Osteoblast (primary cell): Measurements from ENCODE around the gene BCAS3. TPM values are rescaled to one million over a fixed set of nuclear protein-coding genes. Genes with fewer than 3 reads are reported as not detected.

Experiments used
- DNase-seq: peaks from one replicate; pipeline ENCODE4 v3.0.0; 2011; ENCODE audit warnings: low spot score, mixed read lengths; ENCODE audit not compliant: insufficient read length; ENCODE audit errors: missing footprints
- H2AFZ ChIP-seq: 2 replicates; pipeline ENCODE4 v1.6.0; 2011; ENCODE audit warnings: mild to moderate bottlenecking, low read length
- H3K27ac ChIP-seq: 2 replicates; pipeline ENCODE4 v1.5.1; 2011; ENCODE audit warnings: mild to moderate bottlenecking, low read depth, low read length, moderate library complexity
- H3K27me3 ChIP-seq: 2 replicates; pipeline ENCODE4 v1.6.0; 2012; ENCODE audit warnings: mild to moderate bottlenecking, control low read depth, inconsistent platforms, low read length, moderate library complexity; ENCODE audit not compliant: insufficient read depth
- H3K36me3 ChIP-seq: 2 replicates; pipeline ENCODE4 v1.5.1; 2011; ENCODE audit warnings: mild to moderate bottlenecking, low read length, control low read depth, moderate library complexity; ENCODE audit not compliant: insufficient read depth
- H3K4me1 ChIP-seq: 2 replicates; pipeline ENCODE4 v1.5.1; 2011; ENCODE audit warnings: mild to moderate bottlenecking, low read length, control low read depth, moderate library complexity; ENCODE audit not compliant: insufficient read depth
- H3K4me2 ChIP-seq: 2 replicates; pipeline ENCODE4 v1.6.0; 2011; ENCODE audit warnings: mild to moderate bottlenecking, low read length; ENCODE audit not compliant: insufficient read depth
- H3K4me3 ChIP-seq: fragments of 200-600 bp; sonication (generic); 3 replicates; pipeline ENCODE4 v1.5.1; 2012; ENCODE audit warnings: mild to moderate bottlenecking, low read length, inconsistent platforms; ENCODE audit not compliant: insufficient read depth
- H3K79me2 ChIP-seq: 2 replicates; pipeline ENCODE4 v1.6.0; 2012; ENCODE audit warnings: mild to moderate bottlenecking, low read length, control low read depth, inconsistent platforms; ENCODE audit not compliant: insufficient read depth
- H3K9me3 ChIP-seq: 2 replicates; pipeline ENCODE4 v1.5.1; 2011; ENCODE audit warnings: low read depth, low read length, control low read depth
- H4K20me1 ChIP-seq: 2 replicates; pipeline ENCODE4 v1.6.0; 2012; ENCODE audit warnings: mild to moderate bottlenecking, low read length, control low read depth; ENCODE audit not compliant: insufficient read depth
- CTCF ChIP-seq: IDR thresholded peaks from 2 replicates; pipeline ENCODE4 v1.5.1; 2011; ENCODE audit warnings: mild to moderate bottlenecking, low read depth, low read length, moderate library complexity; ENCODE audit errors: extremely low read depth
- total RNA-seq: library from RNA; depleted of rRNA; stranded (reverse); fragments of >200 nt; gene quantifications from 2 replicates; pipeline ENCODE4 v1.2.3, GENCODE V29; 2012

Gene BCAS3
- total RNA-seq, 1 donor: 31.5 TPM

GRCh38 chr17:61422116-61422799, 744.6 kb downstream of the BCAS3 start:
- H3K27ac ChIP-seq: no peak overlapping the region
- no peak overlapping the region for H3K4me2 ChIP-seq
- H3K79me2 ChIP-seq: no peaks in the 10 kb centered on the region
- H3K4me1 ChIP-seq: peaks cover 8% of the 10 kb centered on the region
- no peak for TF ChIP-seq CTCF
- H3K4me3 ChIP-seq: no peak overlapping the region
- no peak overlapping the region for H2AFZ ChIP-seq
- H3K27me3 ChIP-seq: peaks cover 31% of the 10 kb centered on the region
- no peak for DNase-seq
- no peaks in the 10 kb centered on the region for H4K20me1 ChIP-seq
- H3K9me3 ChIP-seq: no peaks in the 10 kb centered on the region
- no peaks in the 10 kb centered on the region for H3K36me3 ChIP-seq

GRCh38 chr17:61422869-61423268, 745.2 kb downstream of the BCAS3 start:
- Histone ChIP-seq H3K4me3 (no peak overlapping the region), H2AFZ (no peak overlapping the region), H3K36me3 (no peaks in the 10 kb centered on the region), H3K4me1 (peaks cover 6% of the 10 kb centered on the region), H3K9me3 (no peaks in the 10 kb centered on the region), H3K27ac (no peak overlapping the region), H3K79me2 (no peaks in the 10 kb centered on the region), H3K27me3 (peaks cover 31% of the 10 kb centered on the region), H3K4me2 (no peak overlapping the region), H4K20me1 (no peaks in the 10 kb centered on the region)
- DNase-seq: no peak
- no peak for TF ChIP-seq CTCF

- no peak overlapping the region for H3K4me3 ChIP-seq
- no peaks in the 10 kb centered on the region for H4K20me1 ChIP-seq
- TF ChIP-seq CTCF: no peak
- no peaks in the 10 kb centered on the region for H3K79me2 ChIP-seq
- no peaks in the 10 kb centered on the region for H3K36me3 ChIP-seq
- peaks cover 30% of the 10 kb centered on the region for H3K27me3 ChIP-seq
- peaks cover 5% of the 10 kb centered on the region for H3K4me1 ChIP-seq
- H3K4me2 ChIP-seq: no peak overlapping the region
- H3K27ac ChIP-seq: no peak overlapping the region
- H2AFZ ChIP-seq: no peak overlapping the region
- no peak for DNase-seq
- H3K9me3 ChIP-seq: no peaks in the 10 kb centered on the region
These were observed 746.5 kb downstream of the BCAS3 start for GRCh38 chr17:61423967-61424649.

- no peaks in the 10 kb centered on the region for H3K36me3 ChIP-seq
- peak; percentile 16 for TF ChIP-seq CTCF
- H3K27me3 ChIP-seq: peaks cover 19% of the 10 kb centered on the region
- no peak overlapping the region for H3K27ac ChIP-seq
- H3K9me3 ChIP-seq: no peaks in the 10 kb centered on the region
- H3K79me2 ChIP-seq: no peaks in the 10 kb centered on the region
- peaks cover 5% of the 10 kb centered on the region for H3K4me1 ChIP-seq
- no peak overlapping the region for H3K4me2 ChIP-seq
- DNase-seq: no peak
- no peak overlapping the region for H2AFZ ChIP-seq
- no peaks in the 10 kb centered on the region for H4K20me1 ChIP-seq
- no peak overlapping the region for H3K4me3 ChIP-seq
These were observed 748.2 kb downstream of the BCAS3 start for GRCh38 chr17:61425682-61426481.
